Measurements from ENCODE around the gene SLC6A1. TPM values are rescaled to one million over a fixed set of nuclear protein-coding genes. Genes with fewer than 3 reads are reported as not detected.

The SLC6A1 gene
- total and polyA plus RNA-seq, 4 donors = 16.0 to 71.9 (median 33.8) TPM

GRCh38 chr3:10974746-10975375 is 17.7 kb upstream of the SLC6A1 start:
- Histone ChIP-seq H3K9ac (ENCODE audit: low read depth in 1 of 2, low read length in 2 of 2) (no peak overlapping the region), H3K27ac (ENCODE audit: low read depth in 1 of 2, low read length in 2 of 2) (no peak overlapping the region), H3K27me3 (ENCODE audit: control insufficient read depth in 4 of 4, insufficient read depth in 4 of 4, low read length in 3 of 4) (no peaks in the 10 kb centered on the region), H3K36me3 (ENCODE audit: control insufficient read depth in 4 of 4, insufficient read depth in 3 of 4, low read depth in 1 of 4, low read length in 3 of 4) (no peaks in the 10 kb centered on the region), H3K4me1 (ENCODE audit: control insufficient read depth in 4 of 4, insufficient read depth in 4 of 4, low read length in 3 of 4) (no peaks in the 10 kb centered on the region), H3K4me3 (ENCODE audit: low read depth in 1 of 3, low read length in 3 of 3) (no peak overlapping the region), H3K9me3 (ENCODE audit: control insufficient read depth in 4 of 4, low read length in 3 of 4) (no peaks in the 10 kb centered on the region)
- TF ChIP-seq YY1 (IDR thresholded peaks at IDR 0.05) = no peak
- no peak for TF ChIP-seq EGR1 (IDR thresholded peaks at IDR 0.05; ENCODE audit: low read depth in 2 of 2)
- no peak for TF ChIP-seq RAD21 (IDR thresholded peaks at IDR 0.05)
- TF ChIP-seq HNF4G (IDR thresholded peaks at IDR 0.05) = no peak
- TF ChIP-seq ZBTB33 (IDR thresholded peaks at IDR 0.05) = no peak
- TF ChIP-seq GABPA (IDR thresholded peaks at IDR 0.05 in 1 of 2, conservative IDR thresholded peaks at IDR 0.05 in 1 of 2) = no peak
- no peak for TF ChIP-seq FOXA2 (IDR thresholded peaks at IDR 0.05)
- WGBS = 80% methylated on average over 7 of the region's 7 CpGs
- no peak for DNase-seq (ENCODE audit: low spot score)

- WGBS = 98% methylated on average over 1 of the region's 1 CpG
- Histone ChIP-seq H3K27ac (ENCODE audit: low read depth in 1 of 2, low read length in 2 of 2) (no peak overlapping the region), H3K9me3 (ENCODE audit: control insufficient read depth in 4 of 4, low read length in 3 of 4) (no peaks in the 10 kb centered on the region), H3K4me1 (ENCODE audit: control insufficient read depth in 4 of 4, insufficient read depth in 4 of 4, low read length in 3 of 4) (no peaks in the 10 kb centered on the region), H3K9ac (ENCODE audit: low read depth in 1 of 2, low read length in 2 of 2) (no peak overlapping the region), H3K36me3 (ENCODE audit: control insufficient read depth in 4 of 4, insufficient read depth in 3 of 4, low read depth in 1 of 4, low read length in 3 of 4) (no peaks in the 10 kb centered on the region), H3K27me3 (ENCODE audit: control insufficient read depth in 4 of 4, insufficient read depth in 4 of 4, low read length in 3 of 4) (no peaks in the 10 kb centered on the region), H3K4me3 (ENCODE audit: low read depth in 1 of 3, low read length in 3 of 3) (no peak overlapping the region)
- DNase-seq (ENCODE audit: low spot score) = no peak
- TF ChIP-seq GABPA (IDR thresholded peaks at IDR 0.05 in 1 of 2, conservative IDR thresholded peaks at IDR 0.05 in 1 of 2) (no peak), RXRA (IDR thresholded peaks at IDR 0.05) (no peak), NR2F2 (IDR thresholded peaks at IDR 0.05) (no peak), HNF4A (conservative IDR thresholded peaks at IDR 0.05) (no peak), ZBTB33 (IDR thresholded peaks at IDR 0.05) (no peak), YY1 (IDR thresholded peaks at IDR 0.05) (no peak), RAD21 (IDR thresholded peaks at IDR 0.05) (no peak), HNF4G (IDR thresholded peaks at IDR 0.05) (no peak), SP1 (IDR thresholded peaks at IDR 0.05) (no peak), ATF3 (IDR thresholded peaks at IDR 0.05) (no peak), MAX (IDR thresholded peaks at IDR 0.05) (no peak)
Measured at GRCh38 chr3:10975695-10976234, 16.8 kb upstream of the SLC6A1 start.

All from liver (tissue), 9 donors.